K562 (cell line): Measurements from ENCODE around the gene VWA7. TPM values are rescaled to one million over a fixed set of nuclear protein-coding genes. Genes with fewer than 3 reads are reported as not detected.

Experiments used
- DMBX1 ChIP-seq: fragments of 250-450 bp; sonication (Bioruptor Pico); IDR thresholded peaks from 2 replicates; pipeline ENCODE4 v1.8.0; 2022; ENCODE audit warnings: inconsistent platforms, mild to moderate bottlenecking, moderate library complexity, borderline replicate concordance
- GATAD2B ChIP-seq: fragments of 450-650 bp; IDR thresholded peaks from 2 replicates; pipeline ENCODE4 v1.6.1; 2017; ENCODE audit warnings: mild to moderate bottlenecking, borderline replicate concordance
- RBM22 ChIP-seq: fragments of 200-400 bp; formaldehyde crosslinking; IDR thresholded peaks from 2 replicates; pipeline ENCODE4 v1.6.1; 2018; ENCODE audit warnings: low read length, low read depth; ENCODE audit not compliant: poor library complexity, severe bottlenecking
- SNIP1 ChIP-seq: fragments of 450-650 bp; IDR thresholded peaks from 2 replicates; pipeline ENCODE4 v1.7.1; 2017; ENCODE audit warnings: low read depth, mild to moderate bottlenecking
- TEAD2 ChIP-seq: fragments of 450-650 bp; IDR thresholded peaks from 2 replicates; pipeline ENCODE4 v1.6.1; 2016; ENCODE audit warnings: missing genetic modification characterization, control low read depth, missing compliant biosample characterization
- TGIF2 ChIP-seq: sonication (generic); formaldehyde crosslinking; IDR thresholded peaks from 2 replicates; pipeline ENCODE4 v1.8.1; 2022; ENCODE audit warnings: mild to moderate bottlenecking, missing genetic modification reagents, moderate library complexity
- ZNF239 ChIP-seq: fragments of 250-450 bp; sonication (Bioruptor Pico); IDR thresholded peaks from 2 replicates; pipeline ENCODE4 v1.4.0; 2020; ENCODE audit warnings: mild to moderate bottlenecking
- ZZZ3 ChIP-seq: fragments of 450-650 bp; IDR thresholded peaks from 2 replicates; pipeline ENCODE4 v1.6.1; 2016; ENCODE audit warnings: antibody characterized with exemption, mild to moderate bottlenecking, moderate library complexity
- polyA plus RNA-seq, 8 experiments: library from polyadenylated mRNA; depleted of rRNA in 4 of 8; stranded (reverse) in 5 of 8; unstranded in 3 of 8; fragments of >200 nt; fragmentation: Nextera tagmentation in 2 of 8; fragmentation: Illumina TruSeq in 1 of 8; extraction: Ambion mirVana in 2 of 8; extraction: Trizol in 1 of 8; gene quantifications; 2 replicates each; pipeline versions ENCODE4 v1.2.1 to v1.2.3, GENCODE V29; 2011 to 2014; ENCODE audit warnings: inconsistent platforms in 1 of 8, missing spikeins in 1 of 8
- total RNA-seq, 7 experiments: library from RNA; depleted of rRNA in 6 of 7; stranded (reverse); fragments of >200 nt in 6 of 7; fragmentation: Illumina TruSeq in 2 of 7; extraction: Trizol in 2 of 7; gene quantifications; 2 replicates each; pipeline versions ENCODE4 v1.2.1 to v1.2.3, GENCODE V29; 2011 to 2021; ENCODE audit warnings: low replicate concordance in 1 of 7
- TF ChIP-seq, protein P1 (sequence below): fragments of 250-450 bp; sonication (Bioruptor Pico); IDR thresholded peaks from 2 replicates; pipeline ENCODE4 v1.4.0; 2020
- TF ChIP-seq, protein P2 (sequence below): sonication (generic); formaldehyde crosslinking; IDR thresholded peaks from 2 replicates; pipeline ENCODE4 v1.8.1; 2023; ENCODE audit warnings: mild to moderate bottlenecking, missing genetic modification reagents
- TF ChIP-seq, protein P3 (sequence below): fragments of 150-350 bp; IDR thresholded peaks from 2 replicates; pipeline ENCODE4 v1.6.1; 2014; ENCODE audit warnings: low read depth, mild to moderate bottlenecking, low read length, borderline replicate concordance
- TF ChIP-seq, protein P4 (sequence below): sonication (generic); formaldehyde crosslinking; IDR thresholded peaks from 2 replicates; pipeline ENCODE4 v1.9.0; 2022; ENCODE audit warnings: mild to moderate bottlenecking, missing genetic modification reagents
- TF ChIP-seq, protein P5 (sequence below): sonication (generic); formaldehyde crosslinking; IDR thresholded peaks from 2 replicates; pipeline ENCODE4 v1.8.0; 2023; ENCODE audit warnings: mild to moderate bottlenecking, missing genetic modification reagents
- TF ChIP-seq, protein P6 (sequence below): fragments of 250-450 bp; sonication (Bioruptor Pico); IDR thresholded peaks from 2 replicates; pipeline ENCODE4 v1.8.0; 2021; ENCODE audit warnings: moderate library complexity, mild to moderate bottlenecking, inconsistent platforms

VWA7 gene
- total and polyA plus RNA-seq, 9 of the 15 experiments (the other 6 are each of a cell fraction or from before 2014, with no cell fraction given): 0.18 to 2.9 (median 0.95) TPM

DNA sequence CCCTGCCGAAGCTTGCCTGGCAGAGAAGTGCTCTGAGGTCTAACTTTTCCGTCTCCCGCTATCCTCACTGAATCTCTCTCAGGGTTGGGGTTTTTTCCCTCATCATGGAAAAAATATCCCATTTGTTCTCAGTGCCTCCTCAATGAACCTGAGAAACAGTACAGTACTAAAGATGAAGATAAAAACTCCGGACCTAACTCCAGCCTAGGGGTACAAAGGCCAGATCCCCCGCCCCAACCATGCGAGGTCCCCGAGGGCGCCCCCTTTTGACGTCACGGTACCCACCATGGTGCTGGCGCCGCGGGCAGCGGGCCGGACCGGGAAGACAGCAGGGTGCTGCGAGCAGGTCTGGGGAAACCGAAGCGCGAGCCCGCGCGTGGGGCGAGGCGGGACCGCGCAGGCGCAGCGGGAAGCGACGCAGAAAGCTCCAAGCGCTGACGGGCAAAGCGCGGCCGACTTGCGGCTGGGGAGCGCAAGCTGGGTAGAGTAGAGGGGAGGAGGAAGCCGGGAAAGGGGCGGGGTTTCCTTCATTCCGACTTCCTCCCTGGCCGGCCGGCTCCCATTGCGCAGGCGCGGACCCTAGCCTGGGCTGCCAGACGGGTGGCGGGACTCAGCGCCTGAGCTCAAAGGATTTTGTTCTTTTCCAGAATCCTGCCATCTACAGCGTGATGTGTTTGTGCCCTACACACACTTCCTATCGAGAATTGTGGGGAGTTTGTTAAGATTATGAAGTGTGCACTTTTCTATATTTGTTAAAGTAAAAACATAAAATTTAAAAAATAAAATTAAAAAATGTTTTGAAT is 29.5 kb upstream of the VWA7 start, which contains the start of gene LSM2 (continued):
- TF ChIP-seq ZNF239 (CRISPR knock-in tag) (peak; percentile 13; the same call in 1 of the 2 replicates), TGIF2 (CRISPR knock-in tag) (no peak), SNIP1 (no peak), DMBX1 (CRISPR knock-in tag) (0 out of 2 replicates have a peak, but pooled peaks have one; percentile 13), ZZZ3 (no peak), GATAD2B (no peak), TEAD2 (0 out of 2 replicates have a peak, but pooled peaks have one; percentile 25), RBM22 (peak; percentile 61)
- TF ChIP-seq, protein P1, sequence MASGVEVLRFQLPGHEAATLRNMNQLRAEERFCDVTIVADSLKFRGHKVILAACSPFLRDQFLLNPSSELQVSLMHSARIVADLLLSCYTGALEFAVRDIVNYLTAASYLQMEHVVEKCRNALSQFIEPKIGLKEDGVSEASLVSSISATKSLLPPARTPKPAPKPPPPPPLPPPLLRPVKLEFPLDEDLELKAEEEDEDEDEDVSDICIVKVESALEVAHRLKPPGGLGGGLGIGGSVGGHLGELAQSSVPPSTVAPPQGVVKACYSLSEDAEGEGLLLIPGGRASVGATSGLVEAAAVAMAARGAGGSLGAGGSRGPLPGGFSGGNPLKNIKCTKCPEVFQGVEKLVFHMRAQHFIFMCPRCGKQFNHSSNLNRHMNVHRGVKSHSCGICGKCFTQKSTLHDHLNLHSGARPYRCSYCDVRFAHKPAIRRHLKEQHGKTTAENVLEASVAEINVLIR (CRISPR knock-in tag): peak; percentile 95
- TF ChIP-seq, protein P2, sequence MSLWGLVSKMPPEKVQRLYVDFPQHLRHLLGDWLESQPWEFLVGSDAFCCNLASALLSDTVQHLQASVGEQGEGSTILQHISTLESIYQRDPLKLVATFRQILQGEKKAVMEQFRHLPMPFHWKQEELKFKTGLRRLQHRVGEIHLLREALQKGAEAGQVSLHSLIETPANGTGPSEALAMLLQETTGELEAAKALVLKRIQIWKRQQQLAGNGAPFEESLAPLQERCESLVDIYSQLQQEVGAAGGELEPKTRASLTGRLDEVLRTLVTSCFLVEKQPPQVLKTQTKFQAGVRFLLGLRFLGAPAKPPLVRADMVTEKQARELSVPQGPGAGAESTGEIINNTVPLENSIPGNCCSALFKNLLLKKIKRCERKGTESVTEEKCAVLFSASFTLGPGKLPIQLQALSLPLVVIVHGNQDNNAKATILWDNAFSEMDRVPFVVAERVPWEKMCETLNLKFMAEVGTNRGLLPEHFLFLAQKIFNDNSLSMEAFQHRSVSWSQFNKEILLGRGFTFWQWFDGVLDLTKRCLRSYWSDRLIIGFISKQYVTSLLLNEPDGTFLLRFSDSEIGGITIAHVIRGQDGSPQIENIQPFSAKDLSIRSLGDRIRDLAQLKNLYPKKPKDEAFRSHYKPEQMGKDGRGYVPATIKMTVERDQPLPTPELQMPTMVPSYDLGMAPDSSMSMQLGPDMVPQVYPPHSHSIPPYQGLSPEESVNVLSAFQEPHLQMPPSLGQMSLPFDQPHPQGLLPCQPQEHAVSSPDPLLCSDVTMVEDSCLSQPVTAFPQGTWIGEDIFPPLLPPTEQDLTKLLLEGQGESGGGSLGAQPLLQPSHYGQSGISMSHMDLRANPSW (CRISPR knock-in tag): peak; percentile 99
- TF ChIP-seq, protein P3, sequence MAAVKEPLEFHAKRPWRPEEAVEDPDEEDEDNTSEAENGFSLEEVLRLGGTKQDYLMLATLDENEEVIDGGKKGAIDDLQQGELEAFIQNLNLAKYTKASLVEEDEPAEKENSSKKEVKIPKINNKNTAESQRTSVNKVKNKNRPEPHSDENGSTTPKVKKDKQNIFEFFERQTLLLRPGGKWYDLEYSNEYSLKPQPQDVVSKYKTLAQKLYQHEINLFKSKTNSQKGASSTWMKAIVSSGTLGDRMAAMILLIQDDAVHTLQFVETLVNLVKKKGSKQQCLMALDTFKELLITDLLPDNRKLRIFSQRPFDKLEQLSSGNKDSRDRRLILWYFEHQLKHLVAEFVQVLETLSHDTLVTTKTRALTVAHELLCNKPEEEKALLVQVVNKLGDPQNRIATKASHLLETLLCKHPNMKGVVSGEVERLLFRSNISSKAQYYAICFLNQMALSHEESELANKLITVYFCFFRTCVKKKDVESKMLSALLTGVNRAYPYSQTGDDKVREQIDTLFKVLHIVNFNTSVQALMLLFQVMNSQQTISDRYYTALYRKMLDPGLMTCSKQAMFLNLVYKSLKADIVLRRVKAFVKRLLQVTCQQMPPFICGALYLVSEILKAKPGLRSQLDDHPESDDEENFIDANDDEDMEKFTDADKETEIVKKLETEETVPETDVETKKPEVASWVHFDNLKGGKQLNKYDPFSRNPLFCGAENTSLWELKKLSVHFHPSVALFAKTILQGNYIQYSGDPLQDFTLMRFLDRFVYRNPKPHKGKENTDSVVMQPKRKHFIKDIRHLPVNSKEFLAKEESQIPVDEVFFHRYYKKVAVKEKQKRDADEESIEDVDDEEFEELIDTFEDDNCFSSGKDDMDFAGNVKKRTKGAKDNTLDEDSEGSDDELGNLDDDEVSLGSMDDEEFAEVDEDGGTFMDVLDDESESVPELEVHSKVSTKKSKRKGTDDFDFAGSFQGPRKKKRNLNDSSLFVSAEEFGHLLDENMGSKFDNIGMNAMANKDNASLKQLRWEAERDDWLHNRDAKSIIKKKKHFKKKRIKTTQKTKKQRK: no peak
- TF ChIP-seq, protein P4, sequence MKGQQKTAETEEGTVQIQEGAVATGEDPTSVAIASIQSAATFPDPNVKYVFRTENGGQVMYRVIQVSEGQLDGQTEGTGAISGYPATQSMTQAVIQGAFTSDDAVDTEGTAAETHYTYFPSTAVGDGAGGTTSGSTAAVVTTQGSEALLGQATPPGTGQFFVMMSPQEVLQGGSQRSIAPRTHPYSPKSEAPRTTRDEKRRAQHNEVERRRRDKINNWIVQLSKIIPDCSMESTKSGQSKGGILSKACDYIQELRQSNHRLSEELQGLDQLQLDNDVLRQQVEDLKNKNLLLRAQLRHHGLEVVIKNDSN (CRISPR knock-in tag): no peak
- TF ChIP-seq, protein P5, sequence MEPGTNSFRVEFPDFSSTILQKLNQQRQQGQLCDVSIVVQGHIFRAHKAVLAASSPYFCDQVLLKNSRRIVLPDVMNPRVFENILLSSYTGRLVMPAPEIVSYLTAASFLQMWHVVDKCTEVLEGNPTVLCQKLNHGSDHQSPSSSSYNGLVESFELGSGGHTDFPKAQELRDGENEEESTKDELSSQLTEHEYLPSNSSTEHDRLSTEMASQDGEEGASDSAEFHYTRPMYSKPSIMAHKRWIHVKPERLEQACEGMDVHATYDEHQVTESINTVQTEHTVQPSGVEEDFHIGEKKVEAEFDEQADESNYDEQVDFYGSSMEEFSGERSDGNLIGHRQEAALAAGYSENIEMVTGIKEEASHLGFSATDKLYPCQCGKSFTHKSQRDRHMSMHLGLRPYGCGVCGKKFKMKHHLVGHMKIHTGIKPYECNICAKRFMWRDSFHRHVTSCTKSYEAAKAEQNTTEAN (CRISPR knock-in tag): peak; percentile 89
- TF ChIP-seq, protein P6, sequence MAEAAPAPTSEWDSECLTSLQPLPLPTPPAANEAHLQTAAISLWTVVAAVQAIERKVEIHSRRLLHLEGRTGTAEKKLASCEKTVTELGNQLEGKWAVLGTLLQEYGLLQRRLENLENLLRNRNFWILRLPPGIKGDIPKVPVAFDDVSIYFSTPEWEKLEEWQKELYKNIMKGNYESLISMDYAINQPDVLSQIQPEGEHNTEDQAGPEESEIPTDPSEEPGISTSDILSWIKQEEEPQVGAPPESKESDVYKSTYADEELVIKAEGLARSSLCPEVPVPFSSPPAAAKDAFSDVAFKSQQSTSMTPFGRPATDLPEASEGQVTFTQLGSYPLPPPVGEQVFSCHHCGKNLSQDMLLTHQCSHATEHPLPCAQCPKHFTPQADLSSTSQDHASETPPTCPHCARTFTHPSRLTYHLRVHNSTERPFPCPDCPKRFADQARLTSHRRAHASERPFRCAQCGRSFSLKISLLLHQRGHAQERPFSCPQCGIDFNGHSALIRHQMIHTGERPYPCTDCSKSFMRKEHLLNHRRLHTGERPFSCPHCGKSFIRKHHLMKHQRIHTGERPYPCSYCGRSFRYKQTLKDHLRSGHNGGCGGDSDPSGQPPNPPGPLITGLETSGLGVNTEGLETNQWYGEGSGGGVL: no peak
